PFSK-1 (cell line): ENCODE results near the gene ALDOC.

Experiments
- TAF1 ChIP-seq: IDR thresholded peaks from 2 replicates; pipeline ENCODE4 v1.6.1; 2012; ENCODE audit warnings: low read length, control low read depth, borderline replicate concordance; ENCODE audit not compliant: insufficient read depth
- TF ChIP-seq, protein P1 (sequence below), 2 experiments: IDR thresholded peaks; 2 replicates each; pipeline versions ENCODE4 v1.6.1 to v1.8.0; 2011 to 2012; ENCODE audit warnings: low read depth in 2 of 2, low read length in 2 of 2, control low read depth in 1 of 2, inconsistent platforms in 1 of 2, mild to moderate bottlenecking in 1 of 2, moderate library complexity in 1 of 2; ENCODE audit not compliant: insufficient read depth in 1 of 2

DNA sequence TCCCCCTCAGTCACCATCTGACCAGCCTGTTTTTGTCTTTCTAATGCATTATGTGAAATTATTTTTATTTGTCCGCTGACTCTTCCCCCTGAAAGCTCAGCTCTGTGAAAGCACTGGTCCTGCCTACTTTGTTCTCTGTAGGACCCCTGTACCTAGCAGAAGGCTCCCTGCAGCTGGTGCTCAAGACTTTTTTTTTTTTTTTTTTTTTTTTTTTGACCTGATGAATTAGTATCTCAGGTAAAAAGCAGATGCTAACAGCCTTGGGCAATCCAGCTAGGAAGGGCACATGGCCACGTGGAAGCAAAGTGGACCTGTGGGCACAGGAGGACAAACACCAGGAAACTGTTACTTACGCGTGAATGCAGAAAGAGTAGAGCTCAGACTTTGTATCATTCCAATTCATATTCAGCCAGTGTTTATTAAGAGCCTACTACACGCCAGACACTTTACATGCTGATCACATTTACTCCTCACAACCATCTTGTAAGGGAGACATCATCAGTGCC, 23.6 kb downstream of the ALDOC start:
- no peak for TF ChIP-seq TAF1
- TF ChIP-seq, protein P1, sequence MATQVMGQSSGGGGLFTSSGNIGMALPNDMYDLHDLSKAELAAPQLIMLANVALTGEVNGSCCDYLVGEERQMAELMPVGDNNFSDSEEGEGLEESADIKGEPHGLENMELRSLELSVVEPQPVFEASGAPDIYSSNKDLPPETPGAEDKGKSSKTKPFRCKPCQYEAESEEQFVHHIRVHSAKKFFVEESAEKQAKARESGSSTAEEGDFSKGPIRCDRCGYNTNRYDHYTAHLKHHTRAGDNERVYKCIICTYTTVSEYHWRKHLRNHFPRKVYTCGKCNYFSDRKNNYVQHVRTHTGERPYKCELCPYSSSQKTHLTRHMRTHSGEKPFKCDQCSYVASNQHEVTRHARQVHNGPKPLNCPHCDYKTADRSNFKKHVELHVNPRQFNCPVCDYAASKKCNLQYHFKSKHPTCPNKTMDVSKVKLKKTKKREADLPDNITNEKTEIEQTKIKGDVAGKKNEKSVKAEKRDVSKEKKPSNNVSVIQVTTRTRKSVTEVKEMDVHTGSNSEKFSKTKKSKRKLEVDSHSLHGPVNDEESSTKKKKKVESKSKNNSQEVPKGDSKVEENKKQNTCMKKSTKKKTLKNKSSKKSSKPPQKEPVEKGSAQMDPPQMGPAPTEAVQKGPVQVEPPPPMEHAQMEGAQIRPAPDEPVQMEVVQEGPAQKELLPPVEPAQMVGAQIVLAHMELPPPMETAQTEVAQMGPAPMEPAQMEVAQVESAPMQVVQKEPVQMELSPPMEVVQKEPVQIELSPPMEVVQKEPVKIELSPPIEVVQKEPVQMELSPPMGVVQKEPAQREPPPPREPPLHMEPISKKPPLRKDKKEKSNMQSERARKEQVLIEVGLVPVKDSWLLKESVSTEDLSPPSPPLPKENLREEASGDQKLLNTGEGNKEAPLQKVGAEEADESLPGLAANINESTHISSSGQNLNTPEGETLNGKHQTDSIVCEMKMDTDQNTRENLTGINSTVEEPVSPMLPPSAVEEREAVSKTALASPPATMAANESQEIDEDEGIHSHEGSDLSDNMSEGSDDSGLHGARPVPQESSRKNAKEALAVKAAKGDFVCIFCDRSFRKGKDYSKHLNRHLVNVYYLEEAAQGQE (IDR thresholded peaks at IDR 0.05; ENCODE audit: insufficient read depth in 1 of 2, low read depth in 2 of 2, low read length in 2 of 2) = no peak
